DLD1 (cell line): ENCODE results near the gene ATP5MC2.
"Not testable (repeated sequence)": the region's sequence is repeated elsewhere in the genome, so short reads cannot be mapped to it uniquely, and the experiment has no call there.

Experiments
- in situ Hi-C: cut with HindIII; loops from 2 replicates; pipeline ENCODE4 v1.10.0; 2017; ENCODE audit warnings: low sequenced_read_pairs

The ATP5MC2 gene

GRCh38 chr12:53653595-53653994 lies 22.3 kb downstream of the ATP5MC2 start:
- in situ Hi-C loops: no loop called here

GRCh38 chr12:53652366-53652765 lies 23.5 kb downstream of the ATP5MC2 start:
- in situ Hi-C loops: no loop called here

GRCh38 chr12:53651737-53652136 lies 24.1 kb downstream of the ATP5MC2 start:
- in situ Hi-C loops: no loop called here

GRCh38 chr12:53646300-53646699 lies 29.6 kb downstream of the ATP5MC2 start:
- in situ Hi-C loops: not testable (repeated sequence)

DNA sequence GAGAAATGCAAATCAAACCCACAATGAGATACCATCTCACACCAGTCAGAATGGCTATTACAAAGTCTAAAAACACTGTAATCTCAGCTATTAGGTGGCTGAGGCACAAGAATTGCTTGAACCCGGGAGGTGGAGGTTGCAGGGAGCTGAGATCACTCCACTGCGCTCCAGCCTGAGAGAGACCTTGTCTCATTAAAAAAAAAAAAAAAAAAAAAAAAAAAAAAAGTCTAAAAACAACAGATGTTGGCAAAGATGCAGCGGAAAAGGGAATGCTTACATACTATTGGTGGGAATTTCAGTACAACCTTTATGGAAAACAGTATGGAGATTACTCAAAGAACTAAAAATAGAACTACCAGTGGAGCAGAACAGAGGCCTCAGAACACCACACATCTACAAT lies 30.7 kb downstream of the ATP5MC2 start:
- in situ Hi-C loops: no loop called here

DNA sequence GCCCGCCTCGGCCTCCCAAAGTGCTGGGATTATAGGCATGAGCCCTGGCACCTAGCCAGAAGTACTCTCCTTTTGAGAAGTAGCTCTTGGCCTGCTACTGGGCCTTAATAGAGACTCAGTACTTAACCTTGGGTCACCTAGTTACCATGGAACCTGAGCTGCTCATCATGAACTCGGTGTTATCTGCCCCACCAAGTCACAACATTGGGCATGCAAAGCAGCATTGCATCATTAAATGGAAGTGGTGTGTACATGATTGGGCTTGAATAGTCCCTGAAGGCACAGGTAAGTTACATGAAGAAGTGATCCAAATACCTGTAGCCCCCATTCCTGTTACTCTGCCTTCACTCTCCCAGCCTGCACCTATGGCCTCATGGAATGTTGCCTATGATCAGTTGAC lies 31.8 kb downstream of the ATP5MC2 start:
- in situ Hi-C loops: no loop called here

DNA sequence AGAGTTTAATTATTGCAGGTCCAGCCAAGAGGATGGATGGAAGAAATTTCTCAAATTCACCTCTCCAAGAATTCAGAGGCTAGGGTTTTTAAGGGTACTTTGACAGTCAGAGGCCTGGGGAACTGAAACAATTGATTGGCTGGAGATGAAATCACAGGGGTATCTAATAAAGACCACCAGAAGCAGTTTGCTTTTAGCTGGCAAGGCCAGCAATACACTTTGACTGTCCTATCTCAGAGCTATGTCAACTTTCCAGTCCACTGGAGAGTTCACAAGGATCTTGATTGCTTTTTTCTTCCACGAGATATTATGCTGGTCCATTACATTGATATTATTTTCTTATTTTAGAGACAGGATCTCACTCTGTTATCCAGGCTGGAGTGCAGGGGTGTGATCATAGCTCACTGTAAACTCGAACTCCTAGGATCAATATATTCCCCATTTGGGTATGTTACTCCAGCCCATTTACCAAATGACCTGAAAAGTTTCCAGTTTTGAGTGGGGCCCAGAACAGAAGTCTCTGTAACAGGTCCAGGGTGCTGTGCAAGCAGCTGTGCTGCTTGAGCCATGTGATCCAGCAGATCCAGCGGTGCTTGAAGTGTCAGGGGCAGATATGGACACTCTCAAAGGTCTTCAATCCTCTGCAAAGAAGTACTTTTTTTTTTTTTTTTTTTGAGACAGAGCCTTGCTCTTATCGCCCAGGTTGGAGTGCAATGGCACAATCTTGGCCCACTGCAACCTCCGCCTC lies 32.5 kb downstream of the ATP5MC2 start:
- in situ Hi-C loops: no loop called here

GRCh38 chr12:53638057-53638456 lies 37.8 kb downstream of the ATP5MC2 start:
- in situ Hi-C loops: no loop called here

DNA sequence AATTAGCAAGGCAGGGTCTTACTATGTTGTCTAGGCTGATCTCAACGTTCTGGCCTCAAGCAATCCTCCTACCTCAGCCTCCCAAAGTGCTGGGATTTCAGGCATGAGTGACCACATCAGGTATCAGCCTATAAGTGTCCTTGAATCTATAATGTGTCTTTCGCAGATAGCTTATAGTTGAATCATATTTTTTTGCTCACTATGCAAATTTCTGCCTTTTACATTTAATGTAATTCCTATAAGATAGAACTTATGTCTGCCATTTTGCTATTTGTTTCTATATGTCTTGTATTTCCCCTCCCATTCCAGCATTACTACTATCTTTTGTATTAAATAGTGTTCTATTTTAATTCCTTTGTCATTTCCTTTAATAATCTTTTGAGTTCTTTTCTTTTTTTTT lies 39.2 kb downstream of the ATP5MC2 start:
- in situ Hi-C loops: no loop called here

- in situ Hi-C loops: not testable (repeated sequence)
Observed at GRCh38 chr12:53635708-53636107, 40.2 kb downstream of the ATP5MC2 start.

DNA sequence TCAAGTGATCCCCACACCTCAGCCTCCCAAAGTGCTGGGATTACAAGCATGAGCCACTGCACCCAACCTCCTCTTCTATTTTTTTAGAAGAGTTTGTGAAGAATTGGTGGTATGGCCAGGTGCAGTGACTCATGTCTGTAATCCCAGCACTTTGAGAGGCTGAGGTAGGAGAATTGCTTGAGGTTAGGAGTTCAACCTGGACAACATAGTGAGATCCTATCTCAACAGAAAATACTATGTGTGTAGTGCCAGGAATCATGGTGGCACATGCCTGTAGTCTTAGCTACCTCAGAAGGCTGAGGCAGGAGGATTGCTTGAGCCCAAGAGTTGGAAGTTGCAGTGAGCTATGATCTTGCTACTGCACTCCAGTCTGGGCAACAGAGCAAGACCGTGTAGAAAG lies 44.2 kb downstream of the ATP5MC2 start:
- in situ Hi-C loops: no loop called here

GRCh38 chr12:53627919-53628318 lies 48.0 kb downstream of the ATP5MC2 start:
- in situ Hi-C loops: no loop called here

GRCh38 chr12:53626702-53627169 lies 49.1 kb downstream of the ATP5MC2 start:
- in situ Hi-C loops: no loop called here

GRCh38 chr12:53625946-53626701 lies 49.8 kb downstream of the ATP5MC2 start, which contains the start of gene ATF7:
ATF7 (minus strand) TSS chr12:53626382; CDS start chr12:53601000, 25,382 bp downstream.
- in situ Hi-C loops: no loop called here

DNA sequence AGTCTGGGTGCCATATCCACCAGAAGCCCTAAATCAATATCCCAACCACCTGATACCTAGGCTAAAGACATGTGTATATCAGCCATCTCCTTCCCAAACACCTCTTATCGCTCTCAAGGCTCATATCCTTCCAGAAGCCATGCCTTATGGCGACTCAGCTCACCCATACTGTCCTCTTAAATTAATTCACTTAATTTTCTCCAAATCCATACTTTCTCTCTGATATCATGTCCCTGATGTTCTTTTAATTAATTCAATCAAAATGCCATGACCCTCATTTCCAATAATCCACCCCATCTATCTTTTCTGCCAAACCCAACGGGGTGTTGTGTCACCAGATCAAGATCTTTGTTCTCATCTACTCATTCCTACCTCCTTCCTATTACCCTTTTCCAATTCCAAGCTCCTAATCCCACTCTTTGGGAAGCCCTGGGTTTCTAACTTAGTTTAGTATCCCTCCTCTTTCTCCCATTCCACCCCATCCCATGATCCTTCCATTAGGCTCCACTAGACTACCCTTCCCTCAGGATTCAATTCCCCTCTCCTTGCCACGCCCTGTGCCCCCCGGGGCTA lies 50.4 kb downstream of the ATP5MC2 start:
- in situ Hi-C loops: no loop called here

GRCh38 chr12:53624956-53625355 lies 50.9 kb downstream of the ATP5MC2 start:
- in situ Hi-C loops: no loop called here

DNA sequence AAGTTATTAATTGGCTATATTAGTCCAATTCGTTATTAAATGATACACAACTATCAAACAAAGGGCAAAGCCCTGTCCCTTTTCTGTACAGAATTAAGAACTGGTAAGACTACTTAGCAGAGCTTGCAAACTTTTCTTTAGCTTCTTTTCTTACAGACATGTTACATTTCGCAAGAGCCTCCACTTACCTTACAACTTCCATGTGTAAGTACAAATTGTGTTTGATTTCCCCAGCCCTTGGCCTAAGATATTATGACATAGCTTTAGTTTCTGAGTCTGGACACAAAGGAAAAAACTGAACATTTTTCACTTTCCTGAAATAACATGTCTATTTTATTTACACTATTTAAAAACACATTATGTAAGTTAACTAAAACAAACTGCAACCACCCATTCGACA lies 51.4 kb downstream of the ATP5MC2 start:
- in situ Hi-C loops: no loop called here

DNA sequence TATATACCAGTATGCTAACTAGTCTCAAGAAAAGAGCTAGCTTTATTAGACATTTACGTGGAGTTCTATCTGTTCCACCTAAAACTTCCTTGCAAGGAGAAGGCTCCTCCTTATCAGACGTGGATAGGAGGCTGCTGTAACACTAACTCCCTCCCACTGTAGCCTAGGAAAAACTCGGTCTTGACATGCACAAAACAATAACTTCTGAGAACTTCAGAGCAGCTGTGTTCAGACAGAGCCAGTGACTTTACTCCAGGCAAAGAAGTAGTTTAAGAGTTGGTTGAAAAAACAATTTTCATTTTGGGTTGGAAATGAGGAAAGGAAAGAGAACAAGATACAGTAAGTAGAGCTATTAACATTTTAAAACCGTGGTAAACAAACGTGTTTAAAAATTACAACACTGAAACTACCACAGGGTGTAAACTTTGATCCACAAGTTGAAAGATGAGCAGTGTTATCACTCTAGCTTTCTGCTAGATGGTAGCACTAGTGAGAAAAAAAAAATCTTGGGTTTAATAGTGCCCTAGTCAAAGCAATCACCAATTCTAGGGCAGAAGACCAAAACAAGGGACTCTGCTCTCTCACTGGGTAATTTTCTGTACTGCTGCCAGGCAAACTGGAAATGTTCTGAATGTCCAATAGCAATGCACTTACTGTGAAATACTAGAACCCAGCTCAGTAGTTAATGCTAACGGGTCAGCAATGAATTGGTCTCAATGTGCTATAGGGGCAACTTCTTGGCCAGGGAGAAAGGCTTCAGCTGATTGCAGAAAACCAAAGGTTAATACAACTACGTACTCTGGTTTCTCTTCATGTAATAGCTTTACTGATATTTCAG lies 52.1 kb downstream of the ATP5MC2 start:
- in situ Hi-C loops: no loop called here

GRCh38 chr12:53622724-53623123 lies 53.2 kb downstream of the ATP5MC2 start:
- in situ Hi-C loops: no loop called here

- in situ Hi-C loops: no loop called here
Observed at GRCh38 chr12:53618275-53618674, 57.6 kb downstream of the ATP5MC2 start.

- in situ Hi-C loops: no loop called here
Observed at GRCh38 chr12:53617700-53618099, 58.2 kb downstream of the ATP5MC2 start.
